BJ (cell line): Measurements from ENCODE around the gene RIT2. TPM values are rescaled to one million over a fixed set of nuclear protein-coding genes. Genes with fewer than 3 reads are reported as not detected.

Experiments
- CTCF ChIA-PET: fragments of 350-600 bp; formaldehyde crosslinking; extraction: SDS; loops from one replicate; lab custom pipeline; 2021; ENCODE audit warnings: antibody characterized with exemption, inconsistent platforms; lab: Yijun Ruan, JAX
- POLR2A ChIA-PET: fragments of 300-600 bp; sonication (Branson Sonifier 250); formaldehyde crosslinking; extraction: SDS; loops from one replicate; lab custom pipeline; 2021; ENCODE audit warnings: antibody characterized with exemption; lab: Charles Lee
- DNase-seq: peaks from one replicate; pipeline ENCODE4 v3.0.0-alpha.2; 2011; ENCODE audit warnings: low read depth
- H3K27me3 ChIP-seq: 2 replicates; pipeline ENCODE4 v1.6.0; 2011; ENCODE audit warnings: low read length; ENCODE audit not compliant: control insufficient read depth, insufficient read depth
- H3K36me3 ChIP-seq: 2 replicates; pipeline ENCODE4 v1.5.1; 2011; ENCODE audit warnings: low read length; ENCODE audit not compliant: control insufficient read depth, insufficient read depth
- H3K4me3 ChIP-seq: 2 replicates; pipeline ENCODE4 v1.5.1; 2011; ENCODE audit warnings: low read depth, mild to moderate bottlenecking, control low read depth, low read length
- CTCF ChIP-seq: IDR thresholded peaks from 2 replicates; pipeline ENCODE4 v1.5.1; 2011; ENCODE audit warnings: low read depth, mild to moderate bottlenecking, control low read depth, inconsistent platforms, low read length, moderate library complexity; ENCODE audit not compliant: insufficient read depth
- polyA plus RNA-seq: library from polyadenylated mRNA; depleted of rRNA; stranded (reverse); fragments of >200 nt; gene quantifications from 2 replicates; pipeline ENCODE4 v1.2.3, GENCODE V29; 2011

The RIT2 gene
- polyA plus RNA-seq, 1 experiment = not detected

DNA sequence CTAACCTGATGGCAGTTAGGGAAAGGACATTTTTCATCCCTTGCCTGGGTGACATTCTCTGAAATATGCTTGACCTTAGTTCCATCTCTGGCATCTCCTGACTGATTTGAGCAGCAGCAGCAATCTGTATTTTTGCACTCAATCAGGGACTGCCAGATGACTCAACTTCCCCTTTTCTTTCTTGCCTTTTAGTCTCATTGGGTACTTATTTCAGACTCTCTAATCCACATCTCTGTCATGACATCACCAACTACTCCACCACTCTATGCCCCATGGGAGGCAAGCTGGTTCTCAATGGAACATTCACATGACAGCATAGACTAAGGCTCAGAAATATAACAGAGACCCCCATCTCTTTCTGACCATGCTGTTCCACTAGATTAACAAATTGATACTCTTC lies 254.2 kb downstream of the RIT2 start:
- Histone ChIP-seq H3K27me3 (no peaks in the 10 kb centered on the region), H3K36me3 (no peaks in the 10 kb centered on the region), H3K4me3 (no peak overlapping the region)
- ChIA-PET CTCF (no interaction called here), POLR2A (no interaction called here)
- TF ChIP-seq CTCF = no peak
- no peak for DNase-seq

DNA sequence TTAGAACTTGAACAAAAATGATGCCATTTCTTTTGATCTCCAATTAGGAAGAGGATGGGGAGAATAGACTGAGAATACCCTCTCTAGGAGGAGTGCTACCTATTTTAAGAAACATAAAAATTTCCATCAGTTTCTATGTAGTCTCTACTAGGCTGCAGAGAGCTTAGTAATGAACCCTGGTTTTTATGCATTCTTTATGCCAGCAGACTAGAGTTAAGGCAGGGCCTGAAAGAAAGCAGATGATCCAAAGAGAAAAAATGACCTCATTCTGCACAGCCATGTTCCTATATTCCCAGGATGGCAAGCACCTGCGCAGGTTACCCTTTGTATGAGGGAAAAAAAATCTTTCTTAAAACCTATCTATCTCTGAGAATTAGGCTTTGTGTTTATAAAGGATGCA lies 254.9 kb downstream of the RIT2 start:
- no peak for DNase-seq
- H3K27me3 ChIP-seq = no peaks in the 10 kb centered on the region
- H3K36me3 ChIP-seq = no peaks in the 10 kb centered on the region
- TF ChIP-seq CTCF = no peak
- ChIA-PET CTCF (interaction anchor here (0.6 kb wide), 1 partner anchor 215 kb away, joined by 4 read pairs; no protein-coding TSS in a partner anchor), POLR2A (no interaction called here)
- no peak overlapping the region for H3K4me3 ChIP-seq

DNA sequence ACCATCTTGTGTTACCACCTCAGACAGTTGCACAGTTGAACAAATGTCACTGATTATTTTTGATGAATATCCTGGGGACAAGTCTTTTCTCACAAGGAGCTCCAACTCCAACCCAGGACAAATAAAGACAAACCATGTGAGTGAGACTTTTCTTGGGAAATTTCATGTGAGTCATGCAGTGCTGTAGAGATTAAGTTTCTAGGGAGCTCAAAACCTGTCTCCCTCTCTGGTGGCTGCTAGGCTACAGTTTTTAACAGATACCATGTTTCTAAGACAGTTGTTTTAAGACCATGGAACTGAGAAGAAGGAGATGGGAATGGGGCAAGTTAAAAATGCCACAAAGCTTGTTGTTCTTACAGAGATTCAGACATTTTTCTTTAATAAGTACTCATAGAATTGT lies 255.5 kb downstream of the RIT2 start:
- H3K27me3 ChIP-seq = no peaks in the 10 kb centered on the region
- H3K36me3 ChIP-seq = no peaks in the 10 kb centered on the region
- no peak for TF ChIP-seq CTCF
- no peak for DNase-seq
- ChIA-PET CTCF (interaction anchor here (0.6 kb wide), 2 partner anchors 215 to 417 kb away, joined by 3 to 4 read pairs; no protein-coding TSS in a partner anchor), POLR2A (no interaction called here)
- H3K4me3 ChIP-seq = no peak overlapping the region

DNA sequence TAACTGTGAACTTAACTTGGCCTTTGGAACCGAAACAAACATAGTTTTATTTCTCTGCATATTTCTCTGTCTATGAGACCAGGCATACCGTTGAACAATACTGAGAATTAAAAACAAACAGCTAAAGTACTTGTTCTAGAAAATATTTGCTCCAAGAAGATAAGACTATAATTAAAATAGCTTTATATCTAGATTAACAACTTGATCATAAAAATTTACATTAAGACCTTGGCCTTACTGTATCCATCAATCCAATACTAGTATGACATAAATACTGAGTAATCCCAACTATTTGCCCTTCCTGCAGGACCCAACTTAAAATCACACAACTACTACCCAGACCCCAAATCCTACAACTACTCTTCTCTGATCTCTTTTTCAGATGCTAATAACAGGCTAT lies 260.9 kb downstream of the RIT2 start:
- Histone ChIP-seq H3K27me3 (no peaks in the 10 kb centered on the region), H3K36me3 (no peaks in the 10 kb centered on the region), H3K4me3 (no peak overlapping the region)
- TF ChIP-seq CTCF = no peak
- POLR2A ChIA-PET = no interaction called here
- CTCF ChIA-PET = interaction anchor here (0.6 kb wide), 1 partner anchor 253 kb away, joined by 3 read pairs; no protein-coding TSS in a partner anchor
- no peak for DNase-seq

DNA sequence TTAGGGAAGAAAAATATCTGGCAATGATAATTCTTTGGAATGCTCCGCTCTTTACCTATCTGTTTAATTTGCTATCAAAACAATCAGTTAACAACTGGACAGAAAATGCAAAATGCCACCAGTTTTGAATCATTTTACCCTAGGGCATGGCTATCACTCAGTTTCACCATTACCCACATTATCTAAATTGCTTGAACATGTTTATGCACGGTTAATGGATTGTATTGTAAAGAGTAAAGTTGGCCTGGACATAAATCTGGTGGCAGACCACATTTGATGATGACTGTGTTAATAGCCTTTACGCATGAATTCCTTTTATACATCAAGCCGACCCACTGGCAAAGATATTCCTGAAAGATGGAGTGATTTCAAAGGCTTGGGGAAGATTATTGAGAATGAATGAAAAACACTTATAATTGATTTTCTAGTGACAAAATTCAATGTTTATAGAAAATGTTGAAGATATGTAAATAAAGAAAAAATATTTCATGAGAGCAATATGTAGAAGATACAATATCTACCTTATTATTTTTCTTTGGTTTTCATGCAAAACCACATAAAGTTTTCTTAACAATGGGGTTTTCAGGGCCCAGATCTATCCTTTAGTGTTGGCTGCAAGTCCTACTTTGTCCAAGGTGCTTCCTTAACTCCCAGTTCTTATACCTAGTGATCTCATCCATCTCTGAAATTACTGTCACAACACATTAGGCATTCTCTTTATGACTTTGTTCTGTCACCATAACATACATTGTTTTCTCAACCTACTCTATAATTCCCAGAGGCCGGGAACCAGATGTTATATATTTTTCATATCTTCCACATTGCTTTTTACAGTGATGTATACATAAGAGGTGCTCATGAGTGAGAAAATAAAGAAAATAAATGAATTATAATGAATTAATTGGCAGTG lies 265.1 kb downstream of the RIT2 start:
- no peak for TF ChIP-seq CTCF
- no peak for DNase-seq
- Histone ChIP-seq H3K36me3 (no peaks in the 10 kb centered on the region), H3K4me3 (no peak overlapping the region), H3K27me3 (no peaks in the 10 kb centered on the region)
- ChIA-PET CTCF (no interaction called here), POLR2A (no interaction called here)
